Kidney (tissue), 14 donors: ENCODE measurements around the gene MCAM. TPM values are rescaled to one million over a fixed set of nuclear protein-coding genes. Genes with fewer than 3 reads are reported as not detected.

Source experiments
- DNase-seq, 5 donors: peaks; one replicate each; pipeline ENCODE4 v3.0.0-alpha.2; 2013 to 2020
- FAIRE-seq: peaks from 2 replicates; lab custom pipeline; 2012; peaks lifted over from hg19 to GRCh38; lab: Jason Lieb, UNC
- H3K27ac ChIP-seq, 2 donors: one replicate each; pipeline ENCODE4 v1.7.0; 2013; ENCODE audit warnings: low read depth in 2 of 2, low read length in 2 of 2, inconsistent platforms in 1 of 2
- H3K27me3 ChIP-seq: one replicate; pipeline ENCODE4 v1.7.1; 2013; ENCODE audit warnings: low read length, inconsistent platforms; ENCODE audit not compliant: control insufficient read depth, insufficient read depth
- H3K36me3 ChIP-seq, 3 donors: one replicate each; pipeline versions ENCODE4 v1.7.0 to v1.7.1; 2013; ENCODE audit warnings: low read length in 3 of 3, control low read depth in 1 of 3, inconsistent platforms in 1 of 3; ENCODE audit not compliant: insufficient read depth in 3 of 3, control insufficient read depth in 2 of 3
- H3K4me1 ChIP-seq, 3 donors: one replicate each; pipeline versions ENCODE4 v1.7.0 to v1.7.1; 2013; ENCODE audit warnings: low read length in 3 of 3, inconsistent platforms in 1 of 3, low read depth in 1 of 3; ENCODE audit not compliant: control insufficient read depth in 2 of 3, insufficient read depth in 2 of 3
- H3K4me3 ChIP-seq, 3 donors: one replicate each; pipeline versions ENCODE4 v1.7.0 to v1.8.1; 2013; ENCODE audit warnings: low read length in 3 of 3, control low read depth in 1 of 3, inconsistent platforms in 1 of 3
- H3K9ac ChIP-seq, 3 donors: one replicate each; pipeline versions ENCODE4 v1.7.0 to v1.7.1; 2013; ENCODE audit warnings: low read length in 3 of 3, control low read depth in 1 of 3, inconsistent platforms in 1 of 3
- H3K9me3 ChIP-seq, 3 donors: one replicate each; pipeline versions ENCODE4 v1.7.0 to v1.7.1; 2013; ENCODE audit warnings: low read length in 3 of 3, control low read depth in 1 of 3, inconsistent platforms in 1 of 3; ENCODE audit not compliant: control insufficient read depth in 2 of 3, insufficient read depth in 1 of 3
- CTCF ChIP-seq: IDR thresholded peaks from 3 replicates; pipeline ENCODE4 v1.5.1; 2012; ENCODE audit warnings: mild to moderate bottlenecking, moderate library complexity, borderline replicate concordance; ENCODE audit not compliant: insufficient read depth; ENCODE audit errors: extremely low read depth
- intact Hi-C: fragments of 100-400 bp; cut with DNase I; formaldehyde crosslinking; loops from one replicate; pipeline ENCODE4 v1.11.1; 2022
- polyA plus RNA-seq: library from polyadenylated mRNA; stranded (reverse); fragments of 350-450 nt; fragmentation: Illumina TruSeq; extraction: RNeasy Lipid Tissue Mini Kit (QIAGEN cat#74804); gene quantifications from one replicate; pipeline ENCODE4 v1.2.3, GENCODE V29; 2014; ENCODE audit warnings: low read depth, low replicate concordance; ENCODE audit not compliant: insufficient read depth
- total RNA-seq: library from RNA; stranded (reverse); fragmentation: NEBNext Ultra II Directional; extraction: Animal tissue kit (Norgen Biotek cat#: 25700); gene quantifications from one replicate; pipeline ENCODE4 v1.2.1, GENCODE V29; 2021
- donor health status: control.
- donor health status: control.
- donor health status: control.
- donor health status: control.
- donor health status: control.
- donor health status: DM: yes; HTN: yes; CAD: no.
- donor health status: Normal renal cell carcinoma (clear cell type).

Gene MCAM
- total and polyA plus RNA-seq, 2 donors from 2014 or later = 42.1 to 137 TPM

- no peaks in the 10 kb centered on the region for H3K27me3 ChIP-seq
- intact Hi-C loops = no loop called here
- H3K36me3 ChIP-seq = no peaks in the 10 kb centered on the region
- H3K9me3 ChIP-seq = no peaks in the 10 kb centered on the region
- no peak for TF ChIP-seq CTCF
- H3K9ac ChIP-seq = no peak overlapping the region
- FAIRE-seq = no peak
- H3K4me1 ChIP-seq = peaks cover 0 to 14% (median 8%) of the 10 kb centered on the region in 3 donors
- no peak overlapping the region for H3K4me3 ChIP-seq
- DNase-seq = peak in 1 of 5 donors; percentile 11
- H3K27ac ChIP-seq = no peak overlapping the region
These were observed 15.3 kb upstream of the MCAM start for GRCh38 chr11:119332111-119332765.

GRCh38 chr11:119330237-119330636 lies 13.3 kb upstream of the MCAM start:
- no peak overlapping the region for H3K27ac ChIP-seq
- no peak for TF ChIP-seq CTCF
- H3K36me3 ChIP-seq = no peaks in the 10 kb centered on the region
- no peak overlapping the region for H3K9ac ChIP-seq
- no peak for DNase-seq
- peaks cover 0 to 8% (median 6%) of the 10 kb centered on the region in 3 donors for H3K4me1 ChIP-seq
- no peaks in the 10 kb centered on the region for H3K9me3 ChIP-seq
- no peaks in the 10 kb centered on the region for H3K27me3 ChIP-seq
- intact Hi-C loops = no loop called here
- no peak for FAIRE-seq
- no peak overlapping the region for H3K4me3 ChIP-seq

GRCh38 chr11:119329320-119329719 lies 12.4 kb upstream of the MCAM start:
- TF ChIP-seq CTCF = no peak
- H3K4me3 ChIP-seq = no peak overlapping the region
- H3K4me1 ChIP-seq = peaks cover 0 to 2% (median 0%) of the 10 kb centered on the region in 3 donors
- H3K36me3 ChIP-seq = no peaks in the 10 kb centered on the region
- no peak overlapping the region for H3K9ac ChIP-seq
- intact Hi-C loops = no loop called here
- H3K9me3 ChIP-seq = no peaks in the 10 kb centered on the region
- DNase-seq = no peak
- no peak for FAIRE-seq
- H3K27ac ChIP-seq = no peak overlapping the region
- H3K27me3 ChIP-seq = no peaks in the 10 kb centered on the region
